ENCODE data around the gene ASS1. TPM values are rescaled to one million over a fixed set of nuclear protein-coding genes. Genes with fewer than 3 reads are reported as not detected.

ASS1 gene
- total and polyA plus RNA-seq, 2 donors (not counting 1 experiment from before 2014, with no cell fraction given): 0.30 to 0.44 TPM

DNA sequence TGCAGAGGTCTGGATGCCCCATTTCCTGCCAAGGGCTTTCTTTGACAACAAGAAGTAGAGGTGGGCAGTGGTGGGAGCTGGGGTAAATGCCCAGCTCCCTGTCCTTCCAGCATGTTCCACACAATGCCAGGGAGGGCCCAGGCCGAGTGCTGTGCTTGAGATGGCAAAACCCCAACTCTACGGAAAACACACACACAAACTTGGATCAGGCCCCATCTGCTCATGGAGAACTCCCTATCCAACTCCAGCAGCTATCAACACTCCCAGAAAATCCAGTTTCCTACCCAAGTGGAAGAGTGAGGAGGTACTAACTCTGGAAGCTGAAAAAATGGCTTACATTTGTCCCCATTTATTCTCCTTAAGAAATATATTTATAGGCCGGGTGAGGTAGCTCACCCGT is 73.5 kb downstream of the ASS1 start:
- Histone ChIP-seq H3K27ac (ENCODE audit: low read length in 2 of 2) (no peak overlapping the region), H3K9me3 (ENCODE audit: control extremely low read depth in 1 of 3, control insufficient read depth in 2 of 3, insufficient read depth in 1 of 3, low read length in 2 of 3) (peaks cover 0 to 20% (median 0%) of the 10 kb centered on the region in 3 donors), H3K4me1 (ENCODE audit: control insufficient read depth in 2 of 2, insufficient read depth in 2 of 2, low read length in 2 of 2) (no peaks in the 10 kb centered on the region), H3K27me3 (replicated peaks in 1 of 4; ENCODE audit: control extremely low read depth in 1 of 4, control insufficient read depth in 3 of 4, insufficient read depth in 4 of 4, low read length in 3 of 4) (peaks cover 0 to 8% (median 0%) of the 10 kb centered on the region in 4 experiments), H2AFZ (ENCODE audit: insufficient read depth, low read depth, low read length, poor library complexity, severe bottlenecking) (no peak overlapping the region), H3K4me2 (replicated peaks; ENCODE audit: low read depth, low read length, poor library complexity, severe bottlenecking) (no peak overlapping the region), H3K36me3 (replicated peaks in 1 of 2; ENCODE audit: control extremely low read depth in 1 of 2, control insufficient read depth in 1 of 2, extremely low read depth in 1 of 2, insufficient read depth in 2 of 2, low read length in 1 of 2) (no peaks in the 10 kb centered on the region), H3K9ac (ENCODE audit: low read length) (no peak overlapping the region), H3K4me3 (ENCODE audit: control extremely low read depth in 1 of 5, extremely low read depth in 1 of 5, insufficient read depth in 1 of 5, low read depth in 2 of 5, low read length in 4 of 5) (no peak overlapping the region), H4K20me1 (ENCODE audit: control insufficient read depth, insufficient read depth, low read length, poor library complexity, severe bottlenecking) (no peaks in the 10 kb centered on the region), H3K79me2 (ENCODE audit: control insufficient read depth, insufficient read depth, low read length) (no peaks in the 10 kb centered on the region)
- intact Hi-C loops (cut with micrococcal nuclease): no loop called here
- ATAC-seq (ENCODE audit: low read depth) (no peak), DNase-seq (no peak)
- ChIA-PET CTCF (no interaction called here), POLR2A (no interaction called here)
- Mint-ChIP-seq H3K27me3 (peaks cover 8% of the 10 kb centered on the region), H3K4me3 (no peak overlapping the region), H3K9me3 (ENCODE audit: insufficient read depth) (no peaks in the 10 kb centered on the region), H3K27ac (no peak overlapping the region), H3K4me1 (no peaks in the 10 kb centered on the region)
- TF ChIP-seq, protein P1, sequence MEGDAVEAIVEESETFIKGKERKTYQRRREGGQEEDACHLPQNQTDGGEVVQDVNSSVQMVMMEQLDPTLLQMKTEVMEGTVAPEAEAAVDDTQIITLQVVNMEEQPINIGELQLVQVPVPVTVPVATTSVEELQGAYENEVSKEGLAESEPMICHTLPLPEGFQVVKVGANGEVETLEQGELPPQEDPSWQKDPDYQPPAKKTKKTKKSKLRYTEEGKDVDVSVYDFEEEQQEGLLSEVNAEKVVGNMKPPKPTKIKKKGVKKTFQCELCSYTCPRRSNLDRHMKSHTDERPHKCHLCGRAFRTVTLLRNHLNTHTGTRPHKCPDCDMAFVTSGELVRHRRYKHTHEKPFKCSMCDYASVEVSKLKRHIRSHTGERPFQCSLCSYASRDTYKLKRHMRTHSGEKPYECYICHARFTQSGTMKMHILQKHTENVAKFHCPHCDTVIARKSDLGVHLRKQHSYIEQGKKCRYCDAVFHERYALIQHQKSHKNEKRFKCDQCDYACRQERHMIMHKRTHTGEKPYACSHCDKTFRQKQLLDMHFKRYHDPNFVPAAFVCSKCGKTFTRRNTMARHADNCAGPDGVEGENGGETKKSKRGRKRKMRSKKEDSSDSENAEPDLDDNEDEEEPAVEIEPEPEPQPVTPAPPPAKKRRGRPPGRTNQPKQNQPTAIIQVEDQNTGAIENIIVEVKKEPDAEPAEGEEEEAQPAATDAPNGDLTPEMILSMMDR (IDR thresholded peaks at IDR 0.05): no peak
- TF ChIP-seq EZH2 (IDR thresholded peaks at IDR 0.05; ENCODE audit: borderline replicate concordance, insufficient read depth, low read depth, low read length, poor library complexity, severe bottlenecking): no peak
- WGBS (ENCODE audit: insufficient coverage): 100% methylated on average over 1 of the region's 4 CpGs

DNA sequence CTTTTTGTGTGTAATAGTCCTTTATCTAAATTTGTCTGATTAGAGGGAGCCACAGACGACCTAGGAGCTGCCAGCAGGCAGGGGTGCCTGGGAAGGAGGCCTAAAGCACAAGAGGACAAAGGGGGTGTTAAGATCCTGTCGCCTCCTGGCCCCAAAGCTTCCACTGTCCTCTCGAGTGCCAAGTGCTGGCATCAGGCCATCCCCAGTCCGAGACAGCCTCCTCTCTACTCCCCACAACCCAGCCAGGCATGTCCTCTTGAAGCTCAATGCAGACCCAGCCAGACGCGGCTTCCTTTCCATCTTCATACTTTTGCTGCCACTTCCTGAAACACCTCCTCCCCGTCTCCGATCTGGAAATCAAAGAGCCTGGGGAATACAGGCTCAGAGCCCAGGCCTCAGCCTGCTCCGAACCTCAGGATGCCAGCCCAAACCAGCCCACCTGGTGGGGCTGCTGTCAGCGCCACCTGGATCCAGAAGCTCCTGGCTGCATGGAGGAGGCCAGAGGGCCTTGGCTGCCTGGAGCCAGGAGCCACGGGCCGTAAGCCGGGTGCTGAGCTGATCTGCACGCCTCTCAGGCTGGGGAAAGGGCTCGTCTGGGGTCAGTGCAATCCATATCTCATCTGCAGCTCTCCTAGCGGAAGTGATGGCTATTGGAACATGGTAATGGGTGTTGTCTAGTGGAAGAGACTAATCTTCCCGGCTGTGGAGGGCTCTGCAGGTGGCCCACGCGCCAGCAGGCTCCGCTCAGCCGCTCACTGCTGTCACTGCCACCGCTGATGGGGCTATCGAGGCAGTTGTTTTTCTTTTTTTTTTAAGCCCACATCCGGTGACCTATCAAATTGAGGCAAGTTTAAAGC is 74.4 kb downstream of the ASS1 start:
- H3K27me3 Mint-ChIP-seq: peaks cover 8% of the 10 kb centered on the region
- no peak overlapping the region for H3K4me2 ChIP-seq (replicated peaks; ENCODE audit: low read depth, low read length, poor library complexity, severe bottlenecking)
- TF ChIP-seq, protein P1 (IDR thresholded peaks at IDR 0.05): no peak
- no peak for TF ChIP-seq EZH2 (IDR thresholded peaks at IDR 0.05; ENCODE audit: borderline replicate concordance, insufficient read depth, low read depth, low read length, poor library complexity, severe bottlenecking)
- no peak overlapping the region for H3K9ac ChIP-seq (ENCODE audit: low read length)
- H3K4me3 Mint-ChIP-seq: no peak overlapping the region
- H3K27me3 ChIP-seq (replicated peaks in 1 of 4; ENCODE audit: control extremely low read depth in 1 of 4, control insufficient read depth in 3 of 4, insufficient read depth in 4 of 4, low read length in 3 of 4): peaks cover 0 to 8% (median 0%) of the 10 kb centered on the region in 4 experiments
- ATAC-seq (ENCODE audit: low read depth): no peak
- H3K27ac ChIP-seq (ENCODE audit: low read length in 2 of 2): no peak overlapping the region
- CTCF ChIA-PET: no interaction called here
- no peaks in the 10 kb centered on the region for H3K79me2 ChIP-seq (ENCODE audit: control insufficient read depth, insufficient read depth, low read length)
- no peaks in the 10 kb centered on the region for H3K4me1 Mint-ChIP-seq
- intact Hi-C loops (cut with micrococcal nuclease): no loop called here
- H2AFZ ChIP-seq (ENCODE audit: insufficient read depth, low read depth, low read length, poor library complexity, severe bottlenecking): no peak overlapping the region
- H3K36me3 ChIP-seq (replicated peaks in 1 of 2; ENCODE audit: control extremely low read depth in 1 of 2, control insufficient read depth in 1 of 2, extremely low read depth in 1 of 2, insufficient read depth in 2 of 2, low read length in 1 of 2): no peaks in the 10 kb centered on the region
- no peak for DNase-seq
- POLR2A ChIA-PET: no interaction called here
- H3K9me3 ChIP-seq (ENCODE audit: control extremely low read depth in 1 of 3, control insufficient read depth in 2 of 3, insufficient read depth in 1 of 3, low read length in 2 of 3): peaks cover 0 to 16% (median 0%) of the 10 kb centered on the region in 3 donors
- H4K20me1 ChIP-seq (ENCODE audit: control insufficient read depth, insufficient read depth, low read length, poor library complexity, severe bottlenecking): no peaks in the 10 kb centered on the region
- H3K4me1 ChIP-seq (ENCODE audit: control insufficient read depth in 2 of 2, insufficient read depth in 2 of 2, low read length in 2 of 2): no peaks in the 10 kb centered on the region
- 79% methylated on average over 24 of the region's 24 CpGs for WGBS (ENCODE audit: insufficient coverage)
- no peak overlapping the region for H3K4me3 ChIP-seq (ENCODE audit: control extremely low read depth in 1 of 5, extremely low read depth in 1 of 5, insufficient read depth in 1 of 5, low read depth in 2 of 5, low read length in 4 of 5)
- no peaks in the 10 kb centered on the region for H3K9me3 Mint-ChIP-seq (ENCODE audit: insufficient read depth)
- no peak overlapping the region for H3K27ac Mint-ChIP-seq
